GM12878 (cell line): ENCODE results near the gene ACAP1. TPM values are rescaled to one million over a fixed set of nuclear protein-coding genes. Genes with fewer than 3 reads are reported as not detected.
"Not testable (repeated sequence)": the region's sequence is repeated elsewhere in the genome, so short reads cannot be mapped to it uniquely, and the experiment has no call there.

Experiments used
- ATAC-seq: fragments of 200-7000 bp; cut with Tn5 transposase; 3 replicates; pipeline ENCODE4 v1.9.1; 2020; ENCODE audit warnings: mild to moderate bottlenecking, moderate library complexity
- BruUV-seq: library from RNA; stranded (reverse); fragments of 400-500 nt; replicated peaks from 2 replicates; lab custom pipeline; 2021; lab: Mats Ljungman, UMichigan
- CTCF ChIA-PET: fragments of 300-600 bp; sonication (Branson Sonifier 250); formaldehyde crosslinking; extraction: SDS; loops from one replicate; lab custom pipeline; 2021; ENCODE audit warnings: inconsistent platforms; lab: Yijun Ruan, JAX
- POLR2A ChIA-PET: fragments of 350-600 bp; formaldehyde crosslinking; extraction: SDS; loops from one replicate; lab custom pipeline; 2021; ENCODE audit warnings: inconsistent platforms; lab: Charles Lee
- RAD21 ChIA-PET: fragments of 300-600 bp; sonication (Branson Sonifier 250); formaldehyde crosslinking; loops from one replicate; lab custom pipeline; 2023; ENCODE audit warnings: antibody characterized with exemption; ENCODE audit not compliant: unreplicated experiment; lab: Charles Lee
- SMC1A ChIA-PET: fragments of 300-600 bp; sonication (Branson Sonifier 250); formaldehyde crosslinking; loops from one replicate; lab custom pipeline; 2023; ENCODE audit not compliant: unreplicated experiment, uncharacterized antibody; lab: Charles Lee
- DNase-seq: peaks from one replicate; pipeline ENCODE4 v3.0.0-alpha.2; 2011; ENCODE audit warnings: low read depth, low spot score
- FAIRE-seq: peaks from 3 replicates; lab custom pipeline; 2011; peaks lifted over from hg19 to GRCh38; lab: Jason Lieb, UNC
- H2AFZ ChIP-seq: 2 replicates; pipeline ENCODE4 v1.6.0; 2011; ENCODE audit warnings: low read depth, low read length, control low read depth; ENCODE audit not compliant: control insufficient read depth
- H3K27ac ChIP-seq: 2 replicates; pipeline ENCODE4 v1.5.1; 2011; ENCODE audit warnings: control low read depth; ENCODE audit not compliant: control insufficient read depth, insufficient read depth
- H3K27me3 ChIP-seq, 2 experiments: replicated peaks in 1 of 2; 2 replicates each; pipeline versions ENCODE4 v1.6.0 to v1.6.1; 2011; ENCODE audit warnings: low read length in 1 of 2; ENCODE audit not compliant: control insufficient read depth in 2 of 2, insufficient read depth in 2 of 2
- H3K36me3 ChIP-seq, 2 experiments: 2 replicates each; pipeline ENCODE4 v1.5.1; 2011; ENCODE audit warnings: low read length in 1 of 2; ENCODE audit not compliant: control insufficient read depth in 2 of 2, insufficient read depth in 2 of 2
- H3K4me1 ChIP-seq: 2 replicates; pipeline ENCODE4 v1.6.1; 2011; ENCODE audit warnings: mild to moderate bottlenecking, low read length, moderate library complexity, mixed read lengths; ENCODE audit not compliant: control insufficient read depth, insufficient read depth
- H3K4me2 ChIP-seq: 2 replicates; pipeline ENCODE4 v1.6.0; 2011; ENCODE audit warnings: control low read depth; ENCODE audit not compliant: control insufficient read depth, insufficient read depth
- H3K4me3 ChIP-seq: fragments of 200-600 bp; sonication (generic); 2 replicates; pipeline ENCODE4 v1.5.1; 2016
- H3K79me2 ChIP-seq: 2 replicates; pipeline ENCODE4 v1.6.0; 2011; ENCODE audit warnings: low read length; ENCODE audit not compliant: control insufficient read depth, insufficient read depth
- H3K9ac ChIP-seq: 2 replicates; pipeline ENCODE4 v1.8.0; 2011; ENCODE audit warnings: low read length, control low read depth, mixed read lengths; ENCODE audit not compliant: control insufficient read depth, insufficient read depth
- H3K9me3 ChIP-seq: replicated peaks from 3 replicates; pipeline ENCODE4 v1.5.1; 2011; ENCODE audit warnings: mild to moderate bottlenecking, low read length; ENCODE audit not compliant: control insufficient read depth, insufficient read depth
- H4K20me1 ChIP-seq: 2 replicates; pipeline ENCODE4 v1.6.0; 2011; ENCODE audit not compliant: control insufficient read depth, insufficient read depth
- BHLHE40 ChIP-seq, 2 experiments: fragments of 450-650 bp in 1 of 2; IDR thresholded peaks; 2 replicates each; pipeline ENCODE4 v1.6.1; 2011 to 2017; ENCODE audit warnings: low read depth in 2 of 2, borderline replicate concordance in 1 of 2, improper control_type of control experiment in 1 of 2, low read length in 1 of 2, mild to moderate bottlenecking in 1 of 2
- IKZF1 ChIP-seq: fragments of 450-650 bp; conservative IDR thresholded peaks from 2 replicates; pipeline ENCODE4 v1.6.1; 2017; ENCODE audit warnings: antibody characterized with exemption, mild to moderate bottlenecking
- LARP7 ChIP-seq: fragments of 450-650 bp; IDR thresholded peaks from 2 replicates; pipeline ENCODE4 v1.6.1; 2017; ENCODE audit warnings: mild to moderate bottlenecking
- MEF2B ChIP-seq: fragments of 450-650 bp; IDR thresholded peaks from 2 replicates; pipeline ENCODE4 v1.6.1; 2018; ENCODE audit warnings: mild to moderate bottlenecking, moderate library complexity; ENCODE audit not compliant: partially characterized antibody, poor library complexity, severe bottlenecking
- POLR2A ChIP-seq: IDR thresholded peaks from 2 replicates; pipeline ENCODE4 v1.6.1; 2011; ENCODE audit warnings: low read depth, mild to moderate bottlenecking, low read length
- POLR2AphosphoS5 ChIP-seq: IDR thresholded peaks from 2 replicates; pipeline ENCODE4 v1.6.1; 2011; ENCODE audit warnings: mild to moderate bottlenecking, low read length, inconsistent platforms
- SMAD5 ChIP-seq: IDR thresholded peaks from 2 replicates; pipeline ENCODE4 v1.6.1; 2016; ENCODE audit warnings: antibody characterized with exemption, low read depth
- SPI1 ChIP-seq: IDR thresholded peaks from 2 replicates; pipeline ENCODE4 v1.6.1; 2011; ENCODE audit warnings: low read depth, mild to moderate bottlenecking, low read length, moderate library complexity, borderline replicate concordance; ENCODE audit not compliant: insufficient read depth
- WGBS: methylation state at CpG from one replicate; pipeline ENCODE4 v1.1.6; 2016; ENCODE audit warnings: low lambda C conversion rate; ENCODE audit not compliant: insufficient replicate concordance, insufficient coverage; ENCODE audit errors: missing lambda C conversion rate; 5-methylcytosine and 5-hydroxymethylcytosine counted together
- in situ Hi-C: fragments of 300-500 bp; cut with MboI; formaldehyde crosslinking; loops from 9 replicates; pipeline ENCODE4 v1.14.3; 2018; ENCODE audit warnings: mixed read lengths
- intact Hi-C: fragments of 100-400 bp; cut with micrococcal nuclease; formaldehyde crosslinking; loops from one replicate; pipeline ENCODE4 v1.14.2; 2022; ENCODE audit not compliant: unreplicated experiment
- polyA plus RNA-seq, 11 experiments: library from polyadenylated mRNA; depleted of rRNA in 4 of 11; unstranded in 6 of 11; stranded (reverse) in 5 of 11; fragments of >200 nt; fragmentation: Nextera tagmentation in 4 of 11; fragmentation: Illumina TruSeq in 1 of 11; extraction: Ambion mirVana in 4 of 11; extraction: Trizol in 1 of 11; gene quantifications; 1 replicate in 1 of 11; 2 replicates in 10 of 11; pipeline versions ENCODE4 v1.2.1 to v1.2.3, GENCODE V29; 2011 to 2016; ENCODE audit warnings: inconsistent platforms in 2 of 11, missing spikeins in 2 of 11, low read depth in 1 of 11
- total RNA-seq, 4 experiments: library from RNA; depleted of rRNA in 3 of 4; stranded (reverse); fragments of >200 nt in 3 of 4; fragmentation: Illumina TruSeq in 1 of 4; extraction: Trizol in 1 of 4; gene quantifications; 2 replicates each; pipeline versions ENCODE4 v1.2.1 to v1.2.3, GENCODE V29; 2013 to 2021
- TF ChIP-seq, protein P1 (sequence below): IDR thresholded peaks from 2 replicates; pipeline ENCODE4 v1.6.1; 2012; ENCODE audit warnings: low read depth, low read length, improper control_type of control experiment
- TF ChIP-seq, protein P2 (sequence below): IDR thresholded peaks from 2 replicates; pipeline ENCODE4 v1.6.1; 2011; ENCODE audit warnings: mild to moderate bottlenecking, low read depth, low read length, moderate library complexity; ENCODE audit not compliant: insufficient replicate concordance
- TF ChIP-seq, protein P3 (sequence below): IDR thresholded peaks from 2 replicates; pipeline ENCODE4 v1.6.1; 2011; ENCODE audit warnings: low read depth, low read length, improper control_type of control experiment, borderline replicate concordance

Gene ACAP1
- total and polyA plus RNA-seq, 10 of the 15 experiments (the other 5 are each of a cell fraction or from before 2014, with no cell fraction given), result 5.7 to 245 (median 118) TPM

DNA sequence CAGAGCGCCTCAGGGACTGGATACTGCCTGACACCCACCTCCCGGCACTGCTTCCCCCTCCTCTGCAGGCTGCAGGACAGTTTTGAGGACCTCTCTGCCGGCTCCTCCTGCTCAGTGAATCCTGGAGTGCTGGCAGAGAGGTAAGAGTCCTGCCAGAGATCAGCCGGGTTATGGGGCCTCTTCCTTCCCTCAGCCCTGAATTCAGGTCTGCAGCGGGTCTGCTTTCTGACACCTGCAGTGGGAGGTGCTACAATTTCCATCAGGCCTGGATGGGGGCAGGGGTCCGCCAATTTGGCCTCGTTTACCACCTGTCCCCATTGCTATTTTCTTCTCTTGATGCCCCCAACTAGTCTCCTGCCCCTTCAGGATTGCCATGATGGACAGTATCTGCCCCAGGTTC is 4.2 kb upstream of the ACAP1 start:
- TF ChIP-seq, protein P1, sequence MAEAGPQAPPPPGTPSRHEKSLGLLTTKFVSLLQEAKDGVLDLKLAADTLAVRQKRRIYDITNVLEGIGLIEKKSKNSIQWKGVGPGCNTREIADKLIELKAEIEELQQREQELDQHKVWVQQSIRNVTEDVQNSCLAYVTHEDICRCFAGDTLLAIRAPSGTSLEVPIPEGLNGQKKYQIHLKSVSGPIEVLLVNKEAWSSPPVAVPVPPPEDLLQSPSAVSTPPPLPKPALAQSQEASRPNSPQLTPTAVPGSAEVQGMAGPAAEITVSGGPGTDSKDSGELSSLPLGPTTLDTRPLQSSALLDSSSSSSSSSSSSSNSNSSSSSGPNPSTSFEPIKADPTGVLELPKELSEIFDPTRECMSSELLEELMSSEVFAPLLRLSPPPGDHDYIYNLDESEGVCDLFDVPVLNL, result no peak
- peak; percentile 47; the same call in 1 of the 2 replicates for TF ChIP-seq LARP7
- CTCF ChIA-PET, result interaction anchor here (1.4 kb wide), 1 partner anchor 228 kb away, joined by 3 read pairs; no protein-coding TSS in a partner anchor
- H3K9me3 ChIP-seq, result no peaks in the 10 kb centered on the region
- H3K4me1 ChIP-seq, result peaks cover 41% of the 10 kb centered on the region
- no peaks in the 10 kb centered on the region for H3K27me3 ChIP-seq
- H3K27ac ChIP-seq, result peak overlapping the region; percentile 79
- TSS peak; percentile 90 for BruUV-seq
- no peak for DNase-seq
- peak overlapping the region; percentile 85 for H3K4me2 ChIP-seq
- SMC1A ChIA-PET, result interaction anchor here (1.5 kb wide), 1 partner anchor 24 kb away, joined by 3 read pairs; no protein-coding TSS in a partner anchor
- FAIRE-seq, result no peak
- intact Hi-C loops (no loop called here), in situ Hi-C loops (no loop called here)
- RAD21 ChIA-PET, result no interaction called here
- no peak for ATAC-seq
- H3K4me3 ChIP-seq, result peak overlapping the region; percentile 54; the same call in 1 of the 2 replicates
- no peaks in the 10 kb centered on the region for H4K20me1 ChIP-seq
- no peaks in the 10 kb centered on the region for H3K36me3 ChIP-seq
- POLR2A ChIA-PET, result no interaction called here
- H3K9ac ChIP-seq, result peak overlapping the region; percentile 48
- peak overlapping the region; percentile 11 for H2AFZ ChIP-seq
- WGBS, result 33% methylated on average over 7 of the region's 7 CpGs
- peaks cover 28% of the 10 kb centered on the region for H3K79me2 ChIP-seq

DNA sequence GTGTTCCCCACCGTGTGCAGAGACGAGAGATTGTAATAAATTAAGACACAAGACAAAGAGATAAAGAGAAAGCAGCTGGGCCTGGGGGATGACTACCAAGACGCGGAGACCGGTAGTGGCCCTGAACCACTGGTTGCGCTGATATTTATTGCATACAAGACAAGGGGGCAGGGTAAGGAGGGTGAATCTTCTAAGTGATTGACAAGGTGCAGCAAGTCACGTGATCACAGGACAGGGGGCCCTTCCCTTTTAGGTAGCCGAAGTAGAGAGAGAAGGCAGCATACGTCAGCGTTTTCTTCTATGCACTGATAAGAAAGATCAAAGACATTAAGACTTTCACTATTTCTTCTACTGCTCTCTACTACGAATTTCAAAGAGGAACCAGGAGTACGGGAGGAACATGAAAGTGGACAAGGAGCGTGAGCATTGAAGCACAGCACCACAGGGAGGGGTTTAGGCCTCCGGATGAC is 3.7 kb upstream of the ACAP1 start:
- SMC1A ChIA-PET, intact Hi-C loops, POLR2A ChIA-PET, RAD21 ChIA-PET, DNase-seq, ATAC-seq, H3K36me3 ChIP-seq, H3K27me3 ChIP-seq, in situ Hi-C loops, H3K9me3 ChIP-seq, BruUV-seq, H4K20me1 ChIP-seq: not testable (repeated sequence)
- Histone ChIP-seq H3K4me3 (peak overlapping the region; percentile 54; the same call in 1 of the 2 replicates), H3K27ac (peak overlapping the region; percentile 79), H2AFZ (peak overlapping the region; percentile 11; the same call in 1 of the 2 replicates), H3K4me1 (peaks cover 38% of the 10 kb centered on the region), H3K79me2 (peaks cover 31% of the 10 kb centered on the region), H3K9ac (peak overlapping the region; percentile 48; the same call in 1 of the 2 replicates), H3K4me2 (peak overlapping the region; percentile 85)
- FAIRE-seq, result peak; percentile 82
- 2% methylated on average over 14 of the region's 14 CpGs for WGBS
- CTCF ChIA-PET, result interaction anchor here (1.4 kb wide), 1 partner anchor 228 kb away, joined by 3 read pairs; no protein-coding TSS in a partner anchor
- TF ChIP-seq POLR2A, result peak; percentile 59; the same call in 1 of the 2 replicates
- TF ChIP-seq SMAD5, result peak; percentile 73
- peak; percentile 15 to 93; a peak in 2 of 4 replicates for TF ChIP-seq BHLHE40 (IDR thresholded peaks at IDR 0.05; ENCODE audit: borderline replicate concordance in 1 of 2, low read depth in 2 of 2, low read length in 1 of 2)
- peak; percentile 72 for TF ChIP-seq POLR2AphosphoS5
- peak; percentile 45 for TF ChIP-seq MEF2B
- TF ChIP-seq IKZF1, result peak; percentile 42
- TF ChIP-seq, protein P2, sequence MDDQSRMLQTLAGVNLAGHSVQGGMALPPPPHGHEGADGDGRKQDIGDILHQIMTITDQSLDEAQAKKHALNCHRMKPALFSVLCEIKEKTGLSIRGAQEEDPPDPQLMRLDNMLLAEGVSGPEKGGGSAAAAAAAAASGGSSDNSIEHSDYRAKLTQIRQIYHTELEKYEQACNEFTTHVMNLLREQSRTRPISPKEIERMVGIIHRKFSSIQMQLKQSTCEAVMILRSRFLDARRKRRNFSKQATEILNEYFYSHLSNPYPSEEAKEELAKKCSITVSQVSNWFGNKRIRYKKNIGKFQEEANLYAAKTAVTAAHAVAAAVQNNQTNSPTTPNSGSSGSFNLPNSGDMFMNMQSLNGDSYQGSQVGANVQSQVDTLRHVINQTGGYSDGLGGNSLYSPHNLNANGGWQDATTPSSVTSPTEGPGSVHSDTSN, result peak; percentile 67
- TF ChIP-seq SPI1, result peak; percentile 46; the same call in 1 of the 2 replicates
- TF ChIP-seq, protein P3, sequence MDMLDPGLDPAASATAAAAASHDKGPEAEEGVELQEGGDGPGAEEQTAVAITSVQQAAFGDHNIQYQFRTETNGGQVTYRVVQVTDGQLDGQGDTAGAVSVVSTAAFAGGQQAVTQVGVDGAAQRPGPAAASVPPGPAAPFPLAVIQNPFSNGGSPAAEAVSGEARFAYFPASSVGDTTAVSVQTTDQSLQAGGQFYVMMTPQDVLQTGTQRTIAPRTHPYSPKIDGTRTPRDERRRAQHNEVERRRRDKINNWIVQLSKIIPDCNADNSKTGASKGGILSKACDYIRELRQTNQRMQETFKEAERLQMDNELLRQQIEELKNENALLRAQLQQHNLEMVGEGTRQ, result peak; percentile 40; the same call in 1 of the 2 replicates
